ENCODE measurements around the gene UBE3A. TPM values are rescaled to one million over a fixed set of nuclear protein-coding genes. Genes with fewer than 3 reads are reported as not detected.

The UBE3A gene
- 100 to 1,000 TPM in 1 of 2 donors, 10 to 100 TPM in 1; 39.5 to 104 TPM for total RNA-seq

- Histone ChIP-seq H3K36me3 (no peaks in the 10 kb centered on the region), H3K9me3 (no peaks in the 10 kb centered on the region), H3K4me3 (peak within 1 kb of the TSS; percentile 99), H3K4me1 (ENCODE audit: control insufficient read depth in 1 of 2, low read depth in 2 of 2) (peaks cover 33 to 45% of the 10 kb centered on the region in 2 donors), H3K27me3 (replicated peaks; ENCODE audit: insufficient read depth) (no peaks in the 10 kb centered on the region), H3K27ac (peak within 1 kb of the TSS; percentile 98 to 99)
- DNase-seq (ENCODE audit: low spot score) (peak; percentile 69), ATAC-seq (ENCODE audit: insufficient number of reproducible peaks, low FRiP score, low read depth) (peak; percentile 93)
- no peak for TF ChIP-seq CTCF (IDR thresholded peaks at IDR 0.05)
Measured at GRCh38 chr15:25438601-25439368, at the start of gene UBE3A. UBE3A (minus strand) TSS chr15:25439024; CDS start chr15:25409107, 29,917 bp downstream.

GRCh38 chr15:25487226-25487884 is 48.5 kb upstream of the UBE3A start:
- Histone ChIP-seq H3K27ac (no peak overlapping the region), H3K36me3 (no peaks in the 10 kb centered on the region), H3K27me3 (replicated peaks; ENCODE audit: insufficient read depth) (no peaks in the 10 kb centered on the region), H3K4me1 (ENCODE audit: control insufficient read depth in 1 of 2, low read depth in 2 of 2) (no peaks in the 10 kb centered on the region), H3K4me3 (no peak overlapping the region), H3K9me3 (peaks cover 32% of the 10 kb centered on the region)
- TF ChIP-seq CTCF (IDR thresholded peaks at IDR 0.05) = no peak
- no peak for DNase-seq (ENCODE audit: low spot score)
- no peak for ATAC-seq (ENCODE audit: insufficient number of reproducible peaks, low FRiP score, low read depth)

GRCh38 chr15:25486051-25486450 is 47.2 kb upstream of the UBE3A start:
- Histone ChIP-seq H3K4me3 (no peak overlapping the region), H3K36me3 (no peaks in the 10 kb centered on the region), H3K4me1 (ENCODE audit: control insufficient read depth in 1 of 2, low read depth in 2 of 2) (peaks cover 0 to 4% of the 10 kb centered on the region in 2 donors), H3K27me3 (replicated peaks; ENCODE audit: insufficient read depth) (no peaks in the 10 kb centered on the region), H3K27ac (no peak overlapping the region), H3K9me3 (peaks cover 23% of the 10 kb centered on the region)
- DNase-seq (ENCODE audit: low spot score) (no peak), ATAC-seq (ENCODE audit: insufficient number of reproducible peaks, low FRiP score, low read depth) (no peak)
- TF ChIP-seq CTCF (IDR thresholded peaks at IDR 0.05) = no peak

GRCh38 chr15:25481208-25481859 is 42.5 kb upstream of the UBE3A start:
- H3K9me3 ChIP-seq = no peaks in the 10 kb centered on the region
- peaks cover 8 to 22% of the 10 kb centered on the region in 2 donors for H3K4me1 ChIP-seq (ENCODE audit: control insufficient read depth in 1 of 2, low read depth in 2 of 2)
- TF ChIP-seq CTCF (IDR thresholded peaks at IDR 0.05) = no peak
- peak; percentile 20 for ATAC-seq (ENCODE audit: insufficient number of reproducible peaks, low FRiP score, low read depth)
- H3K27ac ChIP-seq = peak overlapping the region; percentile 19 to 23
- no peaks in the 10 kb centered on the region for H3K27me3 ChIP-seq (replicated peaks; ENCODE audit: insufficient read depth)
- no peaks in the 10 kb centered on the region for H3K36me3 ChIP-seq
- H3K4me3 ChIP-seq = peak overlapping the region; percentile 57
- no peak for DNase-seq (ENCODE audit: low spot score)

GRCh38 chr15:25478313-25478712 is 39.5 kb upstream of the UBE3A start:
- H3K4me1 ChIP-seq (ENCODE audit: control insufficient read depth in 1 of 2, low read depth in 2 of 2) = peaks cover 8 to 22% of the 10 kb centered on the region in 2 donors
- H3K9me3 ChIP-seq = no peaks in the 10 kb centered on the region
- no peak overlapping the region for H3K4me3 ChIP-seq
- no peaks in the 10 kb centered on the region for H3K36me3 ChIP-seq
- no peak overlapping the region for H3K27ac ChIP-seq
- DNase-seq (ENCODE audit: low spot score) (no peak), ATAC-seq (ENCODE audit: insufficient number of reproducible peaks, low FRiP score, low read depth) (no peak)
- H3K27me3 ChIP-seq (replicated peaks; ENCODE audit: insufficient read depth) = no peaks in the 10 kb centered on the region
- TF ChIP-seq CTCF (IDR thresholded peaks at IDR 0.05) = no peak

All from thoracic aorta (tissue), 2 donors.